HG02798 (cell line): Measurements from ENCODE around the gene MBOAT2.

Experiments
- ATAC-seq: cut with Tn5 transposase; IDR thresholded peaks from one replicate; pipeline ENCODE4 v1.9.1; 2021; ENCODE audit warnings: mild to moderate bottlenecking; ENCODE audit not compliant: unreplicated experiment, poor library complexity

Gene MBOAT2

GRCh38 chr2:8870441-8870840 is 133.0 kb downstream of the MBOAT2 start:
- ATAC-seq, result no peak

- no peak for ATAC-seq
Measured at GRCh38 chr2:8867363-8867762, 136.1 kb downstream of the MBOAT2 start.

- ATAC-seq, result no peak
Measured at GRCh38 chr2:8863331-8863953, 140.0 kb downstream of the MBOAT2 start.

- ATAC-seq, result no peak
Measured at GRCh38 chr2:8862230-8862629, 141.3 kb downstream of the MBOAT2 start.

GRCh38 chr2:8861797-8862196 is 141.7 kb downstream of the MBOAT2 start:
- no peak for ATAC-seq

GRCh38 chr2:8860239-8860638 is 143.2 kb downstream of the MBOAT2 start:
- no peak for ATAC-seq

GRCh38 chr2:8858910-8859309 is 144.6 kb downstream of the MBOAT2 start:
- no peak for ATAC-seq

- no peak for ATAC-seq
Measured at GRCh38 chr2:8858264-8858663, 145.2 kb downstream of the MBOAT2 start.

GRCh38 chr2:8857709-8858108 is 145.8 kb downstream of the MBOAT2 start:
- no peak for ATAC-seq

- ATAC-seq, result no peak
Measured at GRCh38 chr2:8856176-8856575, 147.3 kb downstream of the MBOAT2 start.

GRCh38 chr2:8855010-8855409 is 148.5 kb downstream of the MBOAT2 start:
- ATAC-seq, result no peak

- ATAC-seq, result no peak
Measured at GRCh38 chr2:8853426-8853825, 150.1 kb downstream of the MBOAT2 start.

- no peak for ATAC-seq
Measured at GRCh38 chr2:8851811-8852560, 151.5 kb downstream of the MBOAT2 start.

GRCh38 chr2:8850845-8851487 is 152.5 kb downstream of the MBOAT2 start:
- ATAC-seq, result no peak

GRCh38 chr2:8849327-8849726 is 154.2 kb downstream of the MBOAT2 start:
- no peak for ATAC-seq

- no peak for ATAC-seq
Measured at GRCh38 chr2:8848328-8849100, 155.0 kb downstream of the MBOAT2 start.

GRCh38 chr2:8847400-8847799 is 156.1 kb downstream of the MBOAT2 start:
- ATAC-seq, result no peak

- no peak for ATAC-seq
Measured at GRCh38 chr2:8841932-8842331, 161.6 kb downstream of the MBOAT2 start.

- no peak for ATAC-seq
Measured at GRCh38 chr2:8840475-8841091, 162.9 kb downstream of the MBOAT2 start.

GRCh38 chr2:8839189-8839965 is 164.1 kb downstream of the MBOAT2 start:
- no peak for ATAC-seq
